COLO668 (cell line): ENCODE results near the gene PRSS33.

Experiments
- DNase-seq: peaks from one replicate; lab custom pipeline; 2025; ENCODE audit not compliant: unreplicated experiment; lab: John Stamatoyannopoulos, UW

Gene PRSS33

DNA sequence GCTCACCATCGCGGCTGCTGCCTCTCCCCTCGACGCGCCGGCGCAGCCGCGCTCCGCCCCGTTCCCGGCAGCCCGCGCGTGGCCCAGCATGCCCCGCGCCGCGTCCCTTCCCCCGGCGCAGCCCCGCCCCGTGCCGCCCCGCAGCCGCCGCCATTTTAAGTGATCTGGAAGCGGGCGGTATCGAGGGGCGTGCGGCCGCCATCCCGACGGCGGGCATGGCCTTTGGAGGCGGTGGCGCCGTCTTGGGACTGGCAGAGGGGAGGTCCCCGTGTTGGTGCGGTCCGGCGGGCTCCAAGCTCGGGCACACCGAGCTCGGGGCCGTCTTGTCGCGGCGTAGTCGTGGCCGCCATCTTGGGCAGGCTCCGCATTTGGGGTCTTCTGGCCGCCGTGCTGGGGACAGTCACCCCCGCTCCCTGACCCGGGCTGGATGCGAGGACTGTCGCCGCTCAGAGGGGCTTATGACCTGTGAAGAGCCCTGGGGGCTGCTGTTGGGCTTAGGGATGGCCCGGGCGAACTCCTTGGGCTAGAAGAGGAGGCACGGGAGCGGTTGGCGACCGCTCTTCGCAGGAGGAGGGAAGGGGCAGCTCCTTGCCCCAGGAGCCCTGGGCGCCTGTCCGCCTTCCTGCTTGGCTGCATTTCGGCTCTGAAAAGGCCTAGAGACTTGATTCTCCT, 10.0 kb downstream of the PRSS33 start, which contains the start of gene ELOB:
TSS of gene ELOB (minus strand) at position 50 of the 672 bp plus-strand sequence. CDS start at position 9, 41 bp downstream.
- DNase-seq: peak; percentile 94

DNA sequence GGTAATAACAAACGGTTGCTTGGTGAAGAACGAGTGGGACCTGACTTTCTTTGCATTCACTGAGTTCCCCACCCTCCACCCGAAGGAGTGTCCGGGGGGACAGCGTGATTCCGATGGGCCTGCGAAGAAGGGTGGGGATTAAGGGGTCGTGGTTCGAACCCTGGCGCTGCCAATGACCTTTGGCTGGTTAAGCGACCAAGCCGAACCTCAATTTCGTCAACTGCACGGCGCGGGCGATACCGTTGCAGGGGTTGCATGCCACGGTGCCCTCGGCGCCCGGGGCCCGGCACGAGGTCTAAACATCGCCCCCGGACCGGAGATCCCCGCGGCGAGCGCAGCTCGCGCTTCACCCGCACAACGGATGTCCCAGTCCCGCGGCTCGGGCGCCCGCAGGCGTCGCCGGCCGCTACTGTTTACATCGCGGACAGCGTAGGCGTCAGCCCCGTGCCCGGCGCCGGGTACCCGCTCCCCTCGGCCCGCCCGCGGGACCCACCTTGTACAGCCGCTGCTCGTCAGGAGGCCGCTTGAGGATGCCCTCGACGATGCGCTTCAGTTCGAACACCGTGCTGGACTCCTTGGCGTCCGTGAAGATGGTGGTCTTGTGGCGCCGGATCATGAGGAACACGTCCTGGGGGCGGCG, 10.7 kb downstream of the PRSS33 start:
- peak; percentile 43 for DNase-seq

DNA sequence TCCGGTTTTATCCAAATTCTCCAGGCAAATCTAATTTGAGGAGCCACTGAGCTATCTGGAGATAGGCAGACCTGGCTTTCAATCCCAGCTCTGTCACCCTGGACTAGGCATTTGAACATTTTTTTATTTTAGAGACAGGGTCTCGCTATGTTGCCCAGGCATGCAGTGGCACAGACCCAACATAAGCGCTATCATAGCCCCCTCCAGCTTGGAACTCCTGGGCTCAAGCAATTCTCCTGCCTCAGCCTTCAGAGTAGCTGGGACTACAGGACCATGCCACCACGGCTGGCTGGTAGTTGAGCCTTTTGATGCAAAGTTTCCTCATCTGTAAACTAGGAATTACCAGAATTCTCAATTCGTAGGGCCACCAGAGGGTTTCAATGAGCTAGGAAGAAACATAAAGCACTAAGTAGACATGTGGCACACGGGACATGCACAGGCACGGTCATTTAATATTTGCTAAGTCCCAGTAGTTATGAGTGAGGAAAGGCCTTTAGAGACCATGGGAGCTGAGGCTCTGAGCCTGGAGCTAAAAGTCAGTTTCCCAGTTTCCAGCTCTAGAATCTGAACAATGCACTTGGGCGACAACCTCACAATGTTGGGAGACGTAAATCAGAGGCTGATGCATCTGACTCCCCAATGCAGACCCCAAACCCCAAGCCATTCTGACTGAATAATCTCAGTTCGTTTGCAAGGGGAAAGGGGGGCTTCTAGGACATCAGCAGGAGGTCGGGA, 11.4 kb downstream of the PRSS33 start:
- no peak for DNase-seq

DNA sequence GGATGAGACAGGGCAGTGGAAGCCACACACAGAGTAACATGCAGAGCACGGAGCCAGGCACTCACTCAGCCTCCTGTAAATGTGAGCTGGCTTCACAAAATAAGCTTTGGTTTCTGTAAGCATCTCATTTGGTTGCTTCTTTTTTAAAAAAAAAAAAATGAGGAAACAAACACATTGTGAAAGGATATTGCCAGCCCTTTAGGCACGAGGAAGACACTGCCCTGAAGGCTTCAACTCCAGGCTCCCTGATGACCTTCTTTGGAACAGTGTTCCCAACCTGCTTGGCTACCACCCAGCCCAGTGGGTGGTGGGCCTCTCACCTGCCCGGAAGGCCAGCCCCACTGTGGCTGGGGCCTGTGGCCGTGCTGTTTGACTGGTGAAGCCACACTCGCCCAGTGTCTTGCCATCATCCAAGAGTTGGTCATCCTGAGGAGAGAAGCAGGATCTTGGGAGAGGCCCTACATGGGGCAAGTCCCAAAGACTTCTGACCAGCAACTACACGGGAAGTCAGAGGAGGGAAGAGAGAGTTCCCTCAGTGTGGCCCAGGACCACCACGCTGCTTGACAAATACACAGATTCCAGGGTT, 12.1 kb downstream of the PRSS33 start:
- no peak for DNase-seq

DNA sequence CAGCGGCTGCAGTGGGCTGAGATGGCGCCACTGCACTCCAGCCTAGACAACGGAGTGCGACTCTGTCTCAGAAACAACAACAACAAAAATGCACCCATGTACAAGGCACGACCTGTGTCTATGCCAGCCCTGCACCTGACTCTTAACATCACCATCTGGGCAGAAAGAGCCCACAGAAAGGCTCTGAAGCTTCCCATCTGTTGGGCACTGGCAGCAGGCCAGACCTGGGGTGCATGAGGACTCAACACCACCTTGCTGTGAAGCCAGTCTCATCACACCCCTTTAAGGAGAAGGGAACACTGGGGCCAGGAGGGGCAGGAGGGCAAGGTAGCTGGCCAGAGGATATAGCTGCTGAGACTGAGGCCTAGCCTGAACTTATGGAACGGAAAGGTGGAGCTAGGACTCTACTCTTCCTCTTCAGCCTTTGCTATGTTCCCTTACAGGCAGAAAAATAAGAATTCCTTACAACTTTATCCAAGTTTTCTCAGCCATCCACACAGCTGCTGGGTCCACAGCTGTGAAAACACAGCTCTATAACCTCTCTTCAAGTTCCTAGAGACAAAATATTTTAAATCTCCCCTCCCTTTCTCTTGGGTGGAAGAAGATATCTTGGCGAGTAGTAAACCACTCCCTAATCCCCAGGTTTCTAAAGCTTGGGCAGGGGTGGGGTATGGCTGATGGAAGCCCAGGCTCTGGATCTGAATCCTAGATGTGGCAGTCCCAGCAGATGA, 13.0 kb downstream of the PRSS33 start:
- no peak for DNase-seq

DNA sequence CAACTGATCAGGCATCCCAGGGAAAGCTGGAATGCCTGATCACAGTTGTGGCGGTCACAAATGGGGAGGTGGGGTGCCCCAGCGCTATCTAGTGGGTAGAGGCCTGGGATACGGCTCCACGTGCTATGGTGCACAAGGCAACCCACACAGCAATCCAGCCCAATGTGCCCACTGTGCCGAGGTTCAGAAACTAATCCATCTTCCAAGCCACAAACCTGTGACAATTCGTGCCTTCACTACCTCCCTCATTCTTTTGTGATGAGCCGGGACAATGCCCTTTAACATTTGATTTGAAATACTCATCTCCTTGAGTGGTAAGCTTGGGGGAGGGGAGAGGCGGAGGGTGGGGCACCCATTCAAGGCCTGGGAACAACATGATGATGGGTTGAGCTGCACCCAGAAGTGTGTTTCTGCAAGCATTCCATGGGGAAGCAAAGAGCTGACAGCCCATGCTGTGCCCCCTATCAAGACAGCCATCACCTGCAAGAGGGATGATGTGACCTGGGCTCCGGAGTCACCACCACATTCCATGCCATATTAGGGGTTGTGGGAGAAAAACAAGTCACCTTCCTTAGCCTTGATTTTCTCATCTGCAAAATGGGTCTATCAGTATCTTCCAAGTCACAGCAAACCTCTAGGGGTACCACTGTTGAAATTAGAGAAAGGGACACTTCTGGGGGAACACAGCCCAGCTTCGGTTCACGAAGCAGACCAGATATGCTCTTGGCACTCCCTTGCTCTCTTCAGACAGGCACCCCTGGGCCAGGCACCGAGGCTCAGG, 14.0 kb downstream of the PRSS33 start:
- DNase-seq: no peak

DNA sequence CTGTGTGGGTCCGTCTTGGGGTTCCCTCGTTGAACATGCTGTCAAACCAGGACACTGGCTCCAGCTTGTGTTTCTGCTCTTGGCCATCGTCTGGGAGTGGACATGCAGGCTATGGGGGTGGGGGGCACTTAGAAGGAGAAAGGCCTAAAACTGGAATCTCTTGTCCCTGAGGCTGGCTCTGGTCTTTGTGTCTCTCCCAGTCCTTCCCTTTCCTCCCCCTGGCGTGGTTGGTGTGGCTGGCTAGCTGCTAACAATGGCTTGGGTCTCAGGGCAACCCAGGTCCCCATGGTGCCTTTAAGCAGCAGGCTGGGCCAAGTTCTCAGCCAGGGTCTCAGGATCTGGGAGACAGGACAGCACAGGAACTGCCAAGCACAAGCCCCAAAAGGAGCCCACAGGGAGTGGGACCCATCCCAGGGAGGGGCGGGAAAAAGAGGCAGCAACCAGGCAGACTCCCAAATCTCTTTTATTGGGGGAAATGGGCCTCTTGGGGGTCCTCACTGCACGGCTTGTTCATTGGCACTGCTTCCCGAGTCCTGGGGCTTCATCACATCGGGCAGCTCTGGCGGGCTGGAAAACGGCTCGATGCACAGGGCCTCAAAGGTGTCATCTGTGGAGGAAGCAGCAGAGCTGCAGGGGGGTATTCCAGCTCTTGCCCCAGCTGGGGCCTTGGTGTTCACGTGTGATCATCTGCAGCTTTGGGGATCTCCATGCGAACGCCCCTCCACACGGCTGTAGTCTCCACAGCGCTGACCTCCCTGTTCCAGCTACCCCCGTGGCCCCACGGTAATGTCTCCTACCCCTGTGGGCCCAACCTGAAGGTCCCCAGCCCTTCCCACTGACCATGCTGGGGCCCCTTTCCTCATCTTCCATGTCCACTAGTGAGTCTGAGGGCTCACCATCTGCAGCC, 15.6 kb downstream of the PRSS33 start:
- DNase-seq: no peak

DNA sequence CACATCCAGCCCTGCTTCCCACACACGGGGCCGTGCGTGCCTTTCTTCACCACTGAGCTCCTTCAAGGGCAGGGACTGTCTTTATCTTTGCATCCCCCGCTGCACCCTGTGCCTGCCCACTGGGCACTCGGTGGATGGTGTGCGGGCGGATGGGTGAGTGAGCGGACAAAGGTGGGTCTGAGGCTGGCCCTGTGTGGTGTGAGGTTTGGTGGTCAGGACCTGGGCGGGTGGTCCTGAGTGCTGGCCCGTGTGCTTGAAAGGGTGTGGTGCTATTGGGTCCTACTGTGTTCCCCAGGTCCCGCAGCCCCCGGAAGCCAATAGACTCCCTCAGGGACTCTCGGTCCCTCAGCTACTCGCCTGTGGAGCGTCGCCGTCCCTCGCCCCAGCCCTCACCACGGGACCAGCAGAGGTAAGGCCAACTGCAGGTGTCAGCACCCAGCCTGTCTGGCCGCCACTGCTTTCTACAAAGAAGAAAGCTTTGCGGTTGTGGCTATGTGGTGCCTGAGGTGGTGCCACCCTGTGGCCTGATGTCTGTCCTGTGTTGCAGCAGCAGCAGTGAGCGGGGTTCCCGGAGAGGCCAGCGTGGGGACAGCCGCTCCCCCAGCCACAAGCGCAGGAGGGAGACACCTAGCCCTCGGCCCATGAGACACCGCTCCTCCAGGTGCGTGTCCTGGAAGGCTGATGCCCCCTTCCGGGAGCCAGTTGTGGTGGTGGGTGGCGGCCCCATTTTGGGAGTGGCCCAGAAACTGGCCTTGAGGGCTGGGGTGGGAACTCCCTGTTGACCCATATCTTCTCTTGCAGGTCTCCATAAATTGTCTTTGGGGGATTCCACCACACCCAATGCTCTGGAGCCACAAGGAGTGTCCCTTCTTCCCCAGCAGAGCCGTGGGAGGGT, 17.1 kb downstream of the PRSS33 start:
- no peak for DNase-seq

DNA sequence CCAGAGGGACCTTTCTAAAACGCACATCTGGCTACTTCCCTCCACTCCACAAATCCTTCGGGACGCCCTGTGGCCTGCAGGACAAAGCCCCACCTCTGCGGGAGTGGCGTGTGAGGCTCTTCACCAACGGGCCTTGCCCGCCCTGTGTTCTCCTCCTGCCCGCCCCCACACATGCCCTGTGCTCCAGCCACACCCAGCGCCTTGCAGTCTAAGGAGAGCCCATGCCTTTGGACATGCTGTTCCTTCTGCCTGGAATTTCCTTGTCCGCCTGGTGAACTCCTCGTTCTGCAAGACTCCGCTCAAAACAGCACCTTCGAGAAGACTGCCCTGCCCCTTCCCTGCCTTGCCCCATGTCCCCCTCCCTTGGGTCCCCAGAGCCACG, 17.7 kb downstream of the PRSS33 start:
- no peak for DNase-seq

DNA sequence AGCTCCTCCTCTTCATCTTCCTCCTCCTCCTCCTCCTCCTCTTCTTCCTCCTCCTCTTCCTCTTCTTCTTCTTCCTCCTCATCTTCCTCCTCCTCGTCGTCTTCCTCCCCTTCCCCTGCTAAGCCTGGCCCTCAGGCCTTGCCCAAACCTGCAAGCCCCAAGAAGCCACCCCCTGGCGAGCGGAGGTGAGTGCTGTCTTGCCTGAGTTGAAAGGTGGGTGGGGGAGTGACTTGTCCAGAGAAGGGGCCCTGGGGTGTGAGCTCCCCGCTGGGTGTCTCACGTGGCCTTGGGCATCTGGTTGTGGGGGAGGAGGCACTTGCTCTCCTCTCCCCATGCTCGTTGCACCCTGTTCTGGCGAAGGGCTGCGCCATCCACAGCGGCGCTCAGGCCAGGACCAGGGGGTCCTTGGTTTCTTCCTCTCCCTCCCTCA, 18.2 kb downstream of the PRSS33 start:
- no peak for DNase-seq

DNA sequence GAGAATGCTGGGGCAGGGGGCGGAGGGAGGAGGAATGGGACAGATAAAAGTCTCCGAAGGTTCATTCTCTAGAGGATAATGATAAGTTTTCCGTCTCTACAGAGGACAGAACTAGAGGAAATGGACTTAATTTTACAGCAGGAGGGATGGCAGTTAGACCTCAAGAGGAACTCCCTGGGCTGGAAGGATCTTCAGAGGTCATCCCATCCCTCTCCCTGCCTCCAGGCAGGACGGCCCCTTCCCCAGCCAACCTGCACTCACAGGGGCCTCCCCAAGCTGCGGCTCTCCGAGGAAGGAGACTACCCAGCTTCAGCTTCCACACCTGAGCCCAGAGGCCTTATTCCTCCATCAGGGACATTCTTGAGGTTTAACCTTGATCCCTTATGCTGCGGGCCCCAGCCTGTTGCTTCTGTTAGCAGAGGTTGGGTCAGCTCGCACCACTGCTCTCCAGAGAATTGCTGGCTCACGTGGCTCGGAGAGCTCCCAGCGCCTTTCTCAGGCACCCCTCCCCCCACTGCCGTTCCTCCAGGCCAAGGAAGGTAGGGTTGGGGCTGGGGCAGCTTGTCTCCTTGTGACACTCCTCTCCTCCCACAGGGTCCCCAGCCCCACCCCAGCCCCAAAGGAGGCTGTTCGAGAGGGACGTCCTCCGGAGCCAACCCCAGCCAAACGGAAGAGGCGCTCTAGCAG, 18.8 kb downstream of the PRSS33 start:
- DNase-seq: no peak

DNA sequence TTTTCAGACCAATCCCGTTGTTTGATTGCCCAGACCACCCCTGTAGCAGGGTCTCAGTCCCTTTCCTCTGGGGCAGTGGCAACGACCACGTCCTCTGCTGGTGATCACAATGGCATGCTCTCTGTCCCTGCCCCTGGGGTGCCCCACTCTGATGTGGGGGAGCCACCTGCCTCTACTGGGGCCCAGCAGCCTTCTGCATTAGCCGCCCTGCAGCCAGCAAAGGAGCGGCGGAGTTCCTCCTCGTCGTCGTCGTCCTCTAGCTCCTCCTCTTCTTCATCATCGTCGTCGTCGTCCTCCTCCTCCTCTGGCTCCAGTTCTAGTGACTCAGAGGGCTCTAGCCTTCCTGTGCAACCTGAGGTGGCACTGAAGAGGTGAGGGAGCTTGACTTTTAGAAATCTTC, 19.5 kb downstream of the PRSS33 start:
- DNase-seq: no peak

DNA sequence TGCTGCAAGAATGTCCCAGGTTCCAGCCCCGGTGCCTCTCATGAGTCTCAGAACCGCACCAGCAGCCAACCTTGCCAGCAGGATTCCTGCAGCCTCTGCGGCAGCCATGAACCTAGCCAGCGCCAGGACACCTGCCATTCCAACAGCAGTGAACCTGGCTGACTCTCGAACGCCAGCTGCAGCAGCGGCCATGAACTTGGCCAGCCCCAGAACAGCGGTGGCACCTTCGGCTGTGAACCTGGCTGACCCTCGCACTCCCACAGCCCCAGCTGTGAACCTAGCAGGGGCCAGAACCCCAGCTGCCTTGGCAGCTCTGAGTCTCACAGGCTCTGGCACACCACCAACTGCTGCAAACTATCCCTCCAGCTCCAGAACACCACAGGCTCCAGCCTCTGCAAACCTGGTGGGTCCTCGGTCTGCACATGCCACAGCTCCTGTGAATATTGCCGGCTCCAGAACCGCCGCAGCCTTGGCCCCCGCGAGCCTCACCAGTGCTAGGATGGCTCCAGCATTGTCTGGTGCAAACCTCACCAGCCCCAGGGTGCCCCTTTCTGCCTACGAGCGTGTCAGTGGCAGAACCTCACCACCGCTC, 20.1 kb downstream of the PRSS33 start:
- no peak for DNase-seq

DNA sequence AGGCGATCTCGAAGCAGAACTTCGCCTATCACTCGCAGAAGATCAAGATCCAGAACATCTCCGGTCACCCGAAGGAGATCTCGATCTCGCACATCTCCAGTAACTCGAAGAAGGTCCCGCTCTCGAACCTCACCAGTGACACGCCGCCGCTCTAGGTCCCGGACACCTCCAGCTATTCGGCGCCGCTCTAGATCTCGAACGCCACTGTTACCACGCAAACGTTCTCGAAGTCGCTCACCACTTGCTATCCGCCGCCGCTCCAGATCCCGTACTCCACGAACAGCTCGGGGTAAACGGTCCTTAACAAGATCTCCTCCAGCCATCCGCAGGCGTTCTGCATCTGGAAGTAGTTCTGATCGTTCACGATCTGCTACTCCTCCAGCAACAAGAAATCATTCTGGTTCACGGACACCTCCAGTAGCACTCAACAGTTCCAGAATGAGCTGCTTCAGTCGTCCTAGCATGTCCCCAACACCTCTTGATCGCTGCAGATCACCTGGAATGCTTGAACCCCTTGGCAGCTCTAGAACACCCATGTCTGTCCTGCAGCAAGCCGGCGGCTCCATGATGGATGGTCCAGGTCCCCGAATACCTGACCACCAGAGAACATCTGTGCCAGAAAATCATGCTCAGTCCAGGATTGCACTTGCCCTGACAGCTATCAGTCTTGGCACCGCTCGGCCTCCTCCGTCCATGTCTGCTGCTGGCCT, 20.8 kb downstream of the PRSS33 start:
- no peak for DNase-seq

DNA sequence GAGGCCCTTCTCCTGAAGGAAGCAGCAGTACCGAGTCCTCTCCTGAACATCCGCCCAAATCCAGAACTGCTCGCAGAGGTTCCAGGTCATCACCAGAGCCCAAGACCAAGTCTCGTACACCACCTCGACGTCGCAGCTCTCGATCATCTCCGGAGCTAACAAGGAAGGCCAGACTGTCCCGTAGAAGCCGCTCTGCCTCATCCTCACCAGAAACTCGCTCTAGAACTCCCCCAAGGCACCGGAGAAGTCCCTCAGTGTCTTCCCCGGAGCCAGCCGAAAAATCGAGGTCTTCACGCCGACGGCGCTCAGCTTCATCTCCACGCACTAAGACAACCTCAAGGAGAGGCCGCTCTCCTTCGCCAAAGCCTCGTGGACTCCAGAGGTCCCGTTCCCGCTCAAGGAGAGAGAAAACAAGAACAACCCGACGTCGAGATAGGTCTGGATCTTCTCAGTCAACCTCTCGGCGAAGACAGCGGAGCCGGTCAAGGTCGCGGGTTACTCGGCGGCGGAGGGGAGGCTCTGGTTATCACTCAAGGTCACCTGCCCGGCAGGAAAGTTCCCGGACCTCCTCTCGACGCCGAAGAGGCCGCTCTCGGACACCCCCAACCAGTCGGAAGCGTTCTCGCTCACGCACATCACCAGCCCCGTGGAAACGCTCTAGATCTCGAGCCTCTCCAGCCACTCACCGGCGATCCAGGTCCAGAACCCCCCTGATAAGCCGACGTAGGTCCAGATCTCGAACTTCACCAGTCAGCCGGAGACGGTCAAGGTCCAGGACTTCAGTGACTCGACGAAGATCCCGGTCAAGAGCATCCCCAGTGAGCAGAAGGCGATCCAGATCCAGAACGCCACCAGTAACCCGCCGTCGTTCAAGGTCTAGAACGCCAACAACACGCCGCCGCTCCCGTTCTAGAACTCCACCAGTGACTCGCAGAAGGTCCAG, 21.6 kb downstream of the PRSS33 start:
- no peak for DNase-seq

DNA sequence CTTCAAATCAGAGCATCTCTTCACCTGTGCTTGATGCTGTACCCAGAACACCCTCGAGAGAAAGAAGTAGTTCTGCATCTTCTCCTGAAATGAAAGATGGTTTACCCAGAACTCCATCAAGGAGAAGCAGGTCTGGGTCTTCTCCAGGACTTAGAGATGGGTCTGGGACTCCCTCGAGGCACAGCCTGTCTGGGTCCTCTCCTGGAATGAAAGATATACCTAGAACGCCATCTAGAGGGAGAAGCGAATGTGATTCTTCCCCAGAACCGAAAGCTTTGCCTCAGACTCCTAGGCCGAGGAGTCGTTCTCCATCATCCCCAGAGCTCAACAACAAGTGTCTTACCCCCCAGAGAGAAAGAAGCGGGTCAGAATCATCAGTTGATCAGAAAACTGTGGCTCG, 22.6 kb downstream of the PRSS33 start:
- no peak for DNase-seq
